ENCODE results near the gene NDUFB8. TPM values are rescaled to one million over a fixed set of nuclear protein-coding genes. Genes with fewer than 3 reads are reported as not detected.

Gene NDUFB8
- total RNA-seq, 4 donors from 2014 or later, result 70.3 to 265 (median 137) TPM

- Histone ChIP-seq H3K4me3 (no peak overlapping the region), H3K9me3 (no peaks in the 10 kb centered on the region), H3K36me3 (no peaks in the 10 kb centered on the region), H3K4me1 (no peaks in the 10 kb centered on the region), H3K27ac (no peak overlapping the region), H3K27me3 (peaks cover 73% of the 10 kb centered on the region)
- 84 to 86% methylated on average over 19 to 24 of the region's 24 CpGs for WGBS, 2 donors (ENCODE audit: low coverage in 1 of 2)
- DNase-seq, result no peak
- TF ChIP-seq, protein P1, sequence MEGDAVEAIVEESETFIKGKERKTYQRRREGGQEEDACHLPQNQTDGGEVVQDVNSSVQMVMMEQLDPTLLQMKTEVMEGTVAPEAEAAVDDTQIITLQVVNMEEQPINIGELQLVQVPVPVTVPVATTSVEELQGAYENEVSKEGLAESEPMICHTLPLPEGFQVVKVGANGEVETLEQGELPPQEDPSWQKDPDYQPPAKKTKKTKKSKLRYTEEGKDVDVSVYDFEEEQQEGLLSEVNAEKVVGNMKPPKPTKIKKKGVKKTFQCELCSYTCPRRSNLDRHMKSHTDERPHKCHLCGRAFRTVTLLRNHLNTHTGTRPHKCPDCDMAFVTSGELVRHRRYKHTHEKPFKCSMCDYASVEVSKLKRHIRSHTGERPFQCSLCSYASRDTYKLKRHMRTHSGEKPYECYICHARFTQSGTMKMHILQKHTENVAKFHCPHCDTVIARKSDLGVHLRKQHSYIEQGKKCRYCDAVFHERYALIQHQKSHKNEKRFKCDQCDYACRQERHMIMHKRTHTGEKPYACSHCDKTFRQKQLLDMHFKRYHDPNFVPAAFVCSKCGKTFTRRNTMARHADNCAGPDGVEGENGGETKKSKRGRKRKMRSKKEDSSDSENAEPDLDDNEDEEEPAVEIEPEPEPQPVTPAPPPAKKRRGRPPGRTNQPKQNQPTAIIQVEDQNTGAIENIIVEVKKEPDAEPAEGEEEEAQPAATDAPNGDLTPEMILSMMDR (IDR thresholded peaks at IDR 0.05), result no peak
- TF ChIP-seq EP300 (IDR thresholded peaks at IDR 0.05; ENCODE audit: low read depth) (no peak), POLR2A (IDR thresholded peaks at IDR 0.05) (no peak), POLR2AphosphoS5 (IDR thresholded peaks at IDR 0.05) (no peak)
- intact Hi-C loops (cut with DNase I; ENCODE audit: low total_unique reads) (no loop called here), in situ Hi-C loops (cut with MboI; ENCODE audit: low pct_ligation_motif_present in 1 of 4, low pct_unique_long_range_greater_than_20kb in 1 of 4, low sequenced_read_pairs in 3 of 4) (loop anchor here in 1 of 4 donors (25.0 kb wide), 1 partner anchor 291 kb away; no protein-coding TSS in a partner anchor)
Observed at GRCh38 chr10:100571084-100571856, 41.6 kb upstream of the NDUFB8 start.

DNA sequence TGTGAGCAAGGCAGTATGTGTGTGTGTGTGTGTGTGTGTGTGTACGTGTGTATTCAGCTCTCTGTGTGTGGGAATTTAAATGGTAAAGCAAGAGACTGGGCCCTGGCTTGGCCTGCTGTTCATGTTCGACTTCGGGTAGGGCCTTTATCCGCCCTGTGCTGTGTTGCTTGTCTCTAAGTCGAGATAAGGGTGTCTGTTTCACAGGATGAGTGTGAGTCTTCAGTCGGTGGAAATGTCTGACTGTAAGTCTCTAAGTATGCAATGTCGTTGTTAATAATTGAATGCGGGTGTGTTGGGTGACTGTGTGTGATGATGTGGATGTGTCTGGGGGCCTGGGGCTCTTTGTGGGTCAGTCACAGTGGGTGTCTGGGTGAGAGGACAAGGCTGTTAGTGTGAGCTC, 40.8 kb upstream of the NDUFB8 start:
- Histone ChIP-seq H3K36me3 (no peaks in the 10 kb centered on the region), H3K4me3 (no peak overlapping the region), H3K27ac (no peak overlapping the region), H3K9me3 (no peaks in the 10 kb centered on the region), H3K4me1 (no peaks in the 10 kb centered on the region), H3K27me3 (peaks cover 79% of the 10 kb centered on the region)
- intact Hi-C loops (cut with DNase I; ENCODE audit: low total_unique reads), result no loop called here
- in situ Hi-C loops (cut with MboI; ENCODE audit: low pct_ligation_motif_present in 1 of 4, low pct_unique_long_range_greater_than_20kb in 1 of 4, low sequenced_read_pairs in 3 of 4), result loop anchor here in 1 of 4 donors (25.0 kb wide), 1 partner anchor 292 kb away; no protein-coding TSS in a partner anchor
- TF ChIP-seq POLR2A (IDR thresholded peaks at IDR 0.05) (no peak), EP300 (IDR thresholded peaks at IDR 0.05; ENCODE audit: low read depth) (no peak), POLR2AphosphoS5 (IDR thresholded peaks at IDR 0.05) (no peak)
- TF ChIP-seq, protein P1 (IDR thresholded peaks at IDR 0.05), result no peak
- DNase-seq, result no peak
- 65% methylated on average over 8 of the region's 8 CpGs; no CpG with 5 or more reads in 1 of the 2 donors for WGBS, 2 donors (ENCODE audit: low coverage in 1 of 2)

- peaks cover 85% of the 10 kb centered on the region for H3K27me3 ChIP-seq
- WGBS, 2 donors (ENCODE audit: low coverage in 1 of 2), result 16% methylated on average over 28 of the region's 28 CpGs; no CpG with 5 or more reads in 1 of the 2 donors
- DNase-seq, result no peak
Observed at GRCh38 chr10:100569687-100570481, 40.2 kb upstream of the NDUFB8 start.

More at GRCh38 chr10:100569687-100570481, 40.2 kb upstream of the NDUFB8 start:
- in situ Hi-C loops (cut with MboI; ENCODE audit: low pct_ligation_motif_present in 1 of 4, low pct_unique_long_range_greater_than_20kb in 1 of 4, low sequenced_read_pairs in 3 of 4) (loop anchor here in 3 of 4 donors (10.0 to 25.0 kb wide), 2 partner anchors 292 to 305 kb away; no protein-coding TSS in a partner anchor), intact Hi-C loops (cut with DNase I; ENCODE audit: low total_unique reads) (loop anchor here (10.0 kb wide), 1 partner anchor 175 kb away; the partner anchor contains the start of gene PAX2)
- TF ChIP-seq POLR2A (IDR thresholded peaks at IDR 0.05) (no peak), POLR2AphosphoS5 (IDR thresholded peaks at IDR 0.05) (no peak), EP300 (IDR thresholded peaks at IDR 0.05; ENCODE audit: low read depth) (no peak)
- TF ChIP-seq, protein P1 (IDR thresholded peaks at IDR 0.05), result no peak
- peak overlapping the region in 3 of 4 donors; percentile 6 to 23 (median 15) for H3K4me3 ChIP-seq
- no peaks in the 10 kb centered on the region for H3K36me3 ChIP-seq
- H3K9me3 ChIP-seq, result no peaks in the 10 kb centered on the region
- H3K27ac ChIP-seq, result no peak overlapping the region
- H3K4me1 ChIP-seq, result no peaks in the 10 kb centered on the region

All from transverse colon (tissue), 4 donors.